ENCODE results near the gene RUNX2. TPM values are rescaled to one million over a fixed set of nuclear protein-coding genes. Genes with fewer than 3 reads are reported as not detected.

The RUNX2 gene
- total RNA-seq, 3 donors from 2014 or later: 2.7 to 7.3 (median 7.2) TPM

- Histone ChIP-seq H3K4me3 (no peak overlapping the region), H3K27me3 (no peaks in the 10 kb centered on the region), H3K4me1 (no peaks in the 10 kb centered on the region), H3K27ac (no peak overlapping the region), H3K36me3 (no peaks in the 10 kb centered on the region), H3K9me3 (no peaks in the 10 kb centered on the region)
- DNase-seq (ENCODE audit: low spot score in 2 of 2): no peak
- TF ChIP-seq POLR2A (IDR thresholded peaks at IDR 0.05): no peak
- TF ChIP-seq POLR2AphosphoS5 (IDR thresholded peaks at IDR 0.05): no peak
- TF ChIP-seq, protein P1, sequence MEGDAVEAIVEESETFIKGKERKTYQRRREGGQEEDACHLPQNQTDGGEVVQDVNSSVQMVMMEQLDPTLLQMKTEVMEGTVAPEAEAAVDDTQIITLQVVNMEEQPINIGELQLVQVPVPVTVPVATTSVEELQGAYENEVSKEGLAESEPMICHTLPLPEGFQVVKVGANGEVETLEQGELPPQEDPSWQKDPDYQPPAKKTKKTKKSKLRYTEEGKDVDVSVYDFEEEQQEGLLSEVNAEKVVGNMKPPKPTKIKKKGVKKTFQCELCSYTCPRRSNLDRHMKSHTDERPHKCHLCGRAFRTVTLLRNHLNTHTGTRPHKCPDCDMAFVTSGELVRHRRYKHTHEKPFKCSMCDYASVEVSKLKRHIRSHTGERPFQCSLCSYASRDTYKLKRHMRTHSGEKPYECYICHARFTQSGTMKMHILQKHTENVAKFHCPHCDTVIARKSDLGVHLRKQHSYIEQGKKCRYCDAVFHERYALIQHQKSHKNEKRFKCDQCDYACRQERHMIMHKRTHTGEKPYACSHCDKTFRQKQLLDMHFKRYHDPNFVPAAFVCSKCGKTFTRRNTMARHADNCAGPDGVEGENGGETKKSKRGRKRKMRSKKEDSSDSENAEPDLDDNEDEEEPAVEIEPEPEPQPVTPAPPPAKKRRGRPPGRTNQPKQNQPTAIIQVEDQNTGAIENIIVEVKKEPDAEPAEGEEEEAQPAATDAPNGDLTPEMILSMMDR (IDR thresholded peaks at IDR 0.05): no peak
- intact Hi-C loops (cut with DNase I; ENCODE audit: low total_unique reads): loop anchor here (10.0 kb wide), 1 partner anchor 417 kb away; no protein-coding TSS in a partner anchor
Measured at GRCh38 chr6:45427726-45428125, 99.6 kb downstream of the RUNX2 start.

DNA sequence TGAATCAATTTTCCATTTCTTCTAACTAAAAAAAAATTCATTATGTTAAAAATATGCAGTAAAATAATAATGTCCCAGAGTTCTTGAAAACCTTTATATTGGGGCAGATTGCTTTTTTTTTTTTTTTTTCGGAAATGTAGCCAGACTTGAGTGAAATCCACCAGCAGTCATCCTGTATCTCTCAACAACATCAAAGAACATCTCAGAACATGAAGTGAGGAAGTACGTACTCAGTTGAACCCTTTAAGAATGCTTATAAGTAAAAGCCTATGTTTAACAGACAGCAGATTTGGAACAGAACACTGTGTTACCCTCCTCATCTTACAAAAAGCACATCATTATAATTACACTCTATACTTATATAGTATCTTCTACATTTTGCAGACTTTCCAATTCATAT is 100.6 kb downstream of the RUNX2 start:
- TF ChIP-seq POLR2A (IDR thresholded peaks at IDR 0.05) (no peak), POLR2AphosphoS5 (IDR thresholded peaks at IDR 0.05) (no peak)
- TF ChIP-seq, protein P1 (IDR thresholded peaks at IDR 0.05): no peak
- Histone ChIP-seq H3K4me1 (no peaks in the 10 kb centered on the region), H3K27me3 (no peaks in the 10 kb centered on the region), H3K4me3 (no peak overlapping the region), H3K9me3 (no peaks in the 10 kb centered on the region), H3K27ac (no peak overlapping the region), H3K36me3 (no peaks in the 10 kb centered on the region)
- no peak for DNase-seq (ENCODE audit: low spot score in 2 of 2)
- intact Hi-C loops (cut with DNase I; ENCODE audit: low total_unique reads): loop anchor here (10.0 kb wide), 1 partner anchor 416 kb away; no protein-coding TSS in a partner anchor

DNA sequence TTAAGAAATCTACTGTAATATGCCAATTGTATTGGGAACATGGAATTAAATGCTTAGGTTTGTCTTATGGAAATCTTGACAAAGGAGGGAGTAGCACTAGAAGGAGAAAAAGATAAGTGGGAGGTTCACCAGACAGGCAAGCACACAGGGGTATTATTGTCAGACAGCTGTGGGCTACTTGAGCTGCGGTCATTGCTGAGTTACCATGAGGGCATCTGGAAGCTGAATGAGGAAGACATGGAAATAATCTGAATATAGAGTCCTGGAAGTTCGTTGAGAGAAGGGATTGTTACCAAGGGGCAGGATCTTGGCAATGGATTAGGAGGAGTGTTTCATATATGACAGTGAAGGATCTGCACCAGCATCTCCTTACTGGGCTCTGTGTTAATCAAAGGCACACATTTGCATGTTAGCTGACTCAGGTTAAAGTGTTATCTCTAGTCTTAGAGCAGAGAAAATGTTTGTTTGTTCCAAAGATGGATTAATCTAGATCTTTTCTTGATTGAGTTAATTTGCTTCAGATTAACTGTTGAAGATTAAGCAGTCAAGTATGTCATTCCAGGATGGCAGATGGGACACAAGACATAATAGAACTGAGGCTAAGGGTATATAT is 102.6 kb downstream of the RUNX2 start:
- Histone ChIP-seq H3K4me1 (no peaks in the 10 kb centered on the region), H3K27me3 (no peaks in the 10 kb centered on the region), H3K36me3 (no peaks in the 10 kb centered on the region), H3K27ac (peak overlapping the region in 1 of 2 donors; percentile 28), H3K9me3 (no peaks in the 10 kb centered on the region), H3K4me3 (no peak overlapping the region)
- intact Hi-C loops (cut with DNase I; ENCODE audit: low total_unique reads): no loop called here
- no peak for TF ChIP-seq POLR2A (IDR thresholded peaks at IDR 0.05)
- TF ChIP-seq POLR2AphosphoS5 (IDR thresholded peaks at IDR 0.05): no peak
- TF ChIP-seq, protein P1 (IDR thresholded peaks at IDR 0.05): no peak
- no peak for DNase-seq (ENCODE audit: low spot score in 2 of 2)

GRCh38 chr6:45431317-45432065 is 103.4 kb downstream of the RUNX2 start:
- Histone ChIP-seq H3K9me3 (no peaks in the 10 kb centered on the region), H3K4me1 (no peaks in the 10 kb centered on the region), H3K4me3 (no peak overlapping the region), H3K27ac (peak overlapping the region in 1 of 2 donors; percentile 13), H3K27me3 (no peaks in the 10 kb centered on the region), H3K36me3 (no peaks in the 10 kb centered on the region)
- TF ChIP-seq POLR2AphosphoS5 (IDR thresholded peaks at IDR 0.05) (no peak), POLR2A (IDR thresholded peaks at IDR 0.05) (no peak)
- TF ChIP-seq, protein P1 (IDR thresholded peaks at IDR 0.05): no peak
- intact Hi-C loops (cut with DNase I; ENCODE audit: low total_unique reads): no loop called here
- DNase-seq (ENCODE audit: low spot score in 2 of 2): no peak

DNA sequence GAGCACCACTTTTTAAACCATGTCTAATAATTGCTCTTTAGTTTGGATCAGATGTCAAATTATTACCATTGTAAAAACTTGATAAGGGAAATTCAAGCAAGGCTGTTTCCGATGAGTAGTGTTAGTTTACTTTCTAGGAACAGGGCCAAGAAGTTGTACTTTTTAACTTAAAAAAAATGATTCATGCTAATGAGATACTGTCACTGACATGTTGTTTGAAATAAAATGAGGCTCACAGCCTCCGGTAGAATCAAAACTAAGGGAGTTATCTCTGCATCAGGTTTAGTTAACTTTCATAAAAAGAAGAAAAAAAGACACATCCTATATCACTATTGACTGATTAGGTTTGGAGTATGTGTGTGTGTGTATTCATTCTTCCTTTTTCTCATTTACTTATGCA is 104.8 kb downstream of the RUNX2 start:
- TF ChIP-seq POLR2AphosphoS5 (IDR thresholded peaks at IDR 0.05) (no peak), POLR2A (IDR thresholded peaks at IDR 0.05) (no peak)
- TF ChIP-seq, protein P1 (IDR thresholded peaks at IDR 0.05): no peak
- Histone ChIP-seq H3K27me3 (no peaks in the 10 kb centered on the region), H3K27ac (no peak overlapping the region), H3K36me3 (no peaks in the 10 kb centered on the region), H3K4me3 (no peak overlapping the region), H3K9me3 (no peaks in the 10 kb centered on the region), H3K4me1 (no peaks in the 10 kb centered on the region)
- intact Hi-C loops (cut with DNase I; ENCODE audit: low total_unique reads): no loop called here
- no peak for DNase-seq (ENCODE audit: low spot score in 2 of 2)

All from breast epithelium (tissue), 4 donors.